ENCODE measurements around the gene MLLT1. TPM values are rescaled to one million over a fixed set of nuclear protein-coding genes. Genes with fewer than 3 reads are reported as not detected.
A peak's percentile ranks its signal among the peaks of the same experiment; 100 is the strongest.

The MLLT1 gene
- total and polyA plus RNA-seq, 2 of the 8 experiments (the other 6 are each of a cell fraction or from before 2014, with no cell fraction given), result 18.8 to 45.1 TPM

GRCh38 chr19:6264803-6265202 is 15.0 kb downstream of the MLLT1 start:
- Histone ChIP-seq H3K56ac (replicated peaks; ENCODE audit: insufficient read length, low read depth, low read length) (no peak overlapping the region), H4K8ac (ENCODE audit: extremely low read depth, insufficient read depth, low read length) (no peak overlapping the region), H4K20me1 (replicated peaks in 1 of 2; ENCODE audit: control insufficient read depth in 1 of 2, insufficient read depth in 2 of 2, low read length in 2 of 2) (peaks cover 6 to 17% of the 10 kb centered on the region in 2 experiments), H2BK120ac (replicated peaks; ENCODE audit: low read depth, low read length) (no peak overlapping the region), H3K14ac (ENCODE audit: insufficient read length) (no peak overlapping the region), H2AFZ (ENCODE audit: low read length) (no peak overlapping the region), H3K9ac (replicated peaks in 1 of 4; ENCODE audit: extremely low read depth in 1 of 4, low read depth in 3 of 4, low read length in 3 of 4) (no peak overlapping the region), H2BK15ac (ENCODE audit: low read length) (no peak overlapping the region), H3K27ac (ENCODE audit: low read depth, low read length) (no peak overlapping the region), H3K4ac (replicated peaks; ENCODE audit: insufficient read length, low read depth, low read length) (no peak overlapping the region), H4K5ac (ENCODE audit: insufficient read length, low read depth, low read length) (no peak overlapping the region), H2AK5ac (ENCODE audit: low read depth, low read length) (no peak overlapping the region), H3K18ac (ENCODE audit: extremely low read depth, low read length) (no peak overlapping the region), H2BK5ac (ENCODE audit: low read depth, low read length) (no peak overlapping the region), H4K91ac (replicated peaks; ENCODE audit: insufficient read length, low read length) (no peak overlapping the region), H3K4me3 (ENCODE audit: extremely low read depth in 1 of 4, insufficient read depth in 2 of 4, low read depth in 3 of 4, low read length in 4 of 4) (no peak overlapping the region), H3K9me3 (ENCODE audit: insufficient read depth in 2 of 2, low read depth in 1 of 2, low read length in 1 of 2) (no peaks in the 10 kb centered on the region), H3K4me1 (replicated peaks in 1 of 4; ENCODE audit: control insufficient read depth in 3 of 4, insufficient read depth in 4 of 4, low read length in 3 of 4) (no peaks in the 10 kb centered on the region; a peak in 4 of 7 replicates), H3K79me1 (ENCODE audit: low read depth, low read length) (peaks cover 15% of the 10 kb centered on the region), H2BK12ac (ENCODE audit: low read depth, low read length) (no peak overlapping the region), H3K79me2 (ENCODE audit: control insufficient read depth in 1 of 2, insufficient read depth in 2 of 2, low read length in 2 of 2) (peaks cover 0 to 51% of the 10 kb centered on the region in 2 experiments; a peak in 2 of 4 replicates), H3K27me3 (replicated peaks in 1 of 4; ENCODE audit: control insufficient read depth in 3 of 4, extremely low read depth in 1 of 4, insufficient read depth in 3 of 4, low read length in 3 of 4) (no peaks in the 10 kb centered on the region), H3K23me2 (ENCODE audit: low read depth, low read length) (no peaks in the 10 kb centered on the region), H3K36me3 (ENCODE audit: control insufficient read depth in 2 of 4, insufficient read depth in 4 of 4, low read length in 3 of 4) (peaks cover 0 to 26% (median 13%) of the 10 kb centered on the region in 4 experiments; a peak in 6 of 8 replicates), H2BK20ac (ENCODE audit: low read length) (no peak overlapping the region), H3K23ac (ENCODE audit: insufficient read length) (no peak overlapping the region), H3K4me2 (ENCODE audit: insufficient read depth in 1 of 2, low read depth in 2 of 2, low read length in 2 of 2) (0 out of 4 replicates have a peak overlapping the region, but pooled peaks of 1 of the 2 experiments have one; percentile 35)
- TF ChIP-seq CREB1 (IDR thresholded peaks at IDR 0.05) (no peak), JUN (IDR thresholded peaks at IDR 0.05; ENCODE audit: low read depth, low read length) (no peak), BACH1 (IDR thresholded peaks at IDR 0.05; ENCODE audit: low read length) (no peak), TAF7 (optimal IDR thresholded peaks at IDR 0.05; ENCODE audit: borderline replicate concordance, low read depth, low read length) (no peak), GTF2F1 (IDR thresholded peaks at IDR 0.05; ENCODE audit: borderline replicate concordance, low read depth, low read length) (no peak)
- no peak for DNase-seq (ENCODE audit: low read depth in 1 of 2, low spot score in 2 of 2)
- 76% methylated on average over 3 of the region's 4 CpGs; no CpG with 5 or more reads in 1 of the 2 experiments for WGBS, 2 experiments (ENCODE audit: extremely low coverage in 1 of 2, insufficient coverage in 1 of 2, insufficient read length in 1 of 2, insufficient replicate concordance in 2 of 2, low coverage in 1 of 2, low lambda C conversion rate in 2 of 2, missing lambda C conversion rate in 1 of 2)
- ChIA-PET POLR2A (ENCODE audit: partially characterized antibody) (interaction anchor here (0.6 to 1.3 kb wide), 2 partner anchors 11 to 146 kb away, joined by 3 read pairs; no protein-coding TSS in a partner anchor), CTCF (ENCODE audit: partially characterized antibody) (interaction anchor here (1.1 kb wide), 1 partner anchor 7 kb away, joined by 3 read pairs; no protein-coding TSS in a partner anchor)
- no peak for FAIRE-seq
